GM12878 (cell line): ENCODE data around the gene NAALADL2. TPM values are rescaled to one million over a fixed set of nuclear protein-coding genes. Genes with fewer than 3 reads are reported as not detected.
A peak's percentile ranks its signal among the peaks of the same experiment; 100 is the strongest.
"Not testable (repeated sequence)": the region's sequence is repeated elsewhere in the genome, so short reads cannot be mapped to it uniquely, and the experiment has no call there.

ENCODE experiments used
- ATAC-seq: fragments of 200-7000 bp; cut with Tn5 transposase; 3 replicates; pipeline ENCODE4 v1.9.1; 2020; ENCODE audit warnings: mild to moderate bottlenecking, moderate library complexity
- BruUV-seq: library from RNA; stranded (reverse); fragments of 400-500 nt; replicated peaks from 2 replicates; lab custom pipeline; 2021; lab: Mats Ljungman, UMichigan
- CTCF ChIA-PET: fragments of 300-600 bp; sonication (Branson Sonifier 250); formaldehyde crosslinking; extraction: SDS; loops from one replicate; lab custom pipeline; 2021; ENCODE audit warnings: inconsistent platforms; lab: Yijun Ruan, JAX
- POLR2A ChIA-PET: fragments of 350-600 bp; formaldehyde crosslinking; extraction: SDS; loops from one replicate; lab custom pipeline; 2021; ENCODE audit warnings: inconsistent platforms; lab: Charles Lee
- RAD21 ChIA-PET: fragments of 300-600 bp; sonication (Branson Sonifier 250); formaldehyde crosslinking; loops from one replicate; lab custom pipeline; 2023; ENCODE audit warnings: antibody characterized with exemption; ENCODE audit not compliant: unreplicated experiment; lab: Charles Lee
- SMC1A ChIA-PET: fragments of 300-600 bp; sonication (Branson Sonifier 250); formaldehyde crosslinking; loops from one replicate; lab custom pipeline; 2023; ENCODE audit not compliant: unreplicated experiment, uncharacterized antibody; lab: Charles Lee
- DNase-seq: peaks from one replicate; pipeline ENCODE4 v3.0.0-alpha.2; 2011; ENCODE audit warnings: low read depth, low spot score
- FAIRE-seq: peaks from 3 replicates; lab custom pipeline; 2011; peaks lifted over from hg19 to GRCh38; lab: Jason Lieb, UNC
- H2AFZ ChIP-seq: 2 replicates; pipeline ENCODE4 v1.6.0; 2011; ENCODE audit warnings: low read depth, low read length, control low read depth; ENCODE audit not compliant: control insufficient read depth
- H3K27ac ChIP-seq: 2 replicates; pipeline ENCODE4 v1.5.1; 2011; ENCODE audit warnings: control low read depth; ENCODE audit not compliant: control insufficient read depth, insufficient read depth
- H3K27me3 ChIP-seq, 2 experiments: replicated peaks in 1 of 2; 2 replicates each; pipeline versions ENCODE4 v1.6.0 to v1.6.1; 2011; ENCODE audit warnings: low read length in 1 of 2; ENCODE audit not compliant: control insufficient read depth in 2 of 2, insufficient read depth in 2 of 2
- H3K36me3 ChIP-seq, 2 experiments: 2 replicates each; pipeline ENCODE4 v1.5.1; 2011; ENCODE audit warnings: low read length in 1 of 2; ENCODE audit not compliant: control insufficient read depth in 2 of 2, insufficient read depth in 2 of 2
- H3K4me1 ChIP-seq: 2 replicates; pipeline ENCODE4 v1.6.1; 2011; ENCODE audit warnings: mild to moderate bottlenecking, low read length, moderate library complexity, mixed read lengths; ENCODE audit not compliant: control insufficient read depth, insufficient read depth
- H3K4me2 ChIP-seq: 2 replicates; pipeline ENCODE4 v1.6.0; 2011; ENCODE audit warnings: control low read depth; ENCODE audit not compliant: control insufficient read depth, insufficient read depth
- H3K4me3 ChIP-seq: fragments of 200-600 bp; sonication (generic); 2 replicates; pipeline ENCODE4 v1.5.1; 2016
- H3K79me2 ChIP-seq: 2 replicates; pipeline ENCODE4 v1.6.0; 2011; ENCODE audit warnings: low read length; ENCODE audit not compliant: control insufficient read depth, insufficient read depth
- H3K9ac ChIP-seq: 2 replicates; pipeline ENCODE4 v1.8.0; 2011; ENCODE audit warnings: low read length, control low read depth, mixed read lengths; ENCODE audit not compliant: control insufficient read depth, insufficient read depth
- H3K9me3 ChIP-seq: replicated peaks from 3 replicates; pipeline ENCODE4 v1.5.1; 2011; ENCODE audit warnings: mild to moderate bottlenecking, low read length; ENCODE audit not compliant: control insufficient read depth, insufficient read depth
- H4K20me1 ChIP-seq: 2 replicates; pipeline ENCODE4 v1.6.0; 2011; ENCODE audit not compliant: control insufficient read depth, insufficient read depth
- BHLHE40 ChIP-seq, 2 experiments: fragments of 450-650 bp in 1 of 2; IDR thresholded peaks; 2 replicates each; pipeline ENCODE4 v1.6.1; 2011 to 2017; ENCODE audit warnings: low read depth in 2 of 2, borderline replicate concordance in 1 of 2, improper control_type of control experiment in 1 of 2, low read length in 1 of 2, mild to moderate bottlenecking in 1 of 2
- CREM ChIP-seq: IDR thresholded peaks from 2 replicates; pipeline ENCODE4 v1.6.1; 2014; ENCODE audit warnings: antibody characterized with exemption, low read depth
- HDGF ChIP-seq: fragments of 450-650 bp; IDR thresholded peaks from 2 replicates; pipeline ENCODE4 v1.6.1; 2016; ENCODE audit warnings: antibody characterized with exemption
- NBN ChIP-seq: fragments of 450-650 bp; IDR thresholded peaks from 2 replicates; pipeline ENCODE4 v1.6.1; 2016
- POLR2AphosphoS5 ChIP-seq: IDR thresholded peaks from 2 replicates; pipeline ENCODE4 v1.6.1; 2011; ENCODE audit warnings: mild to moderate bottlenecking, low read length, inconsistent platforms
- SMARCA5 ChIP-seq: fragments of 450-650 bp; IDR thresholded peaks from 2 replicates; pipeline ENCODE4 v1.6.1; 2017; ENCODE audit warnings: mild to moderate bottlenecking
- WGBS: methylation state at CpG from one replicate; pipeline ENCODE4 v1.1.6; 2016; ENCODE audit warnings: low lambda C conversion rate; ENCODE audit not compliant: insufficient replicate concordance, insufficient coverage; ENCODE audit errors: missing lambda C conversion rate; 5-methylcytosine and 5-hydroxymethylcytosine counted together
- in situ Hi-C: fragments of 300-500 bp; cut with MboI; formaldehyde crosslinking; loops from 9 replicates; pipeline ENCODE4 v1.14.3; 2018; ENCODE audit warnings: mixed read lengths
- intact Hi-C: fragments of 100-400 bp; cut with micrococcal nuclease; formaldehyde crosslinking; loops from one replicate; pipeline ENCODE4 v1.14.2; 2022; ENCODE audit not compliant: unreplicated experiment
- polyA plus RNA-seq, 11 experiments: library from polyadenylated mRNA; depleted of rRNA in 4 of 11; unstranded in 6 of 11; stranded (reverse) in 5 of 11; fragments of >200 nt; fragmentation: Nextera tagmentation in 4 of 11; fragmentation: Illumina TruSeq in 1 of 11; extraction: Ambion mirVana in 4 of 11; extraction: Trizol in 1 of 11; gene quantifications; 1 replicate in 1 of 11; 2 replicates in 10 of 11; pipeline versions ENCODE4 v1.2.1 to v1.2.3, GENCODE V29; 2011 to 2016; ENCODE audit warnings: inconsistent platforms in 2 of 11, missing spikeins in 2 of 11, low read depth in 1 of 11
- total RNA-seq, 4 experiments: library from RNA; depleted of rRNA in 3 of 4; stranded (reverse); fragments of >200 nt in 3 of 4; fragmentation: Illumina TruSeq in 1 of 4; extraction: Trizol in 1 of 4; gene quantifications; 2 replicates each; pipeline versions ENCODE4 v1.2.1 to v1.2.3, GENCODE V29; 2013 to 2021
- TF ChIP-seq, protein P1 (sequence below): fragments of 450-650 bp; IDR thresholded peaks from 2 replicates; pipeline ENCODE4 v1.6.1; 2016; ENCODE audit warnings: mild to moderate bottlenecking

Gene NAALADL2
- total and polyA plus RNA-seq, 10 of the 15 experiments (the other 5 are each of a cell fraction or from before 2014, with no cell fraction given), result 0.06 to 10.8 (median 0.46) TPM

DNA sequence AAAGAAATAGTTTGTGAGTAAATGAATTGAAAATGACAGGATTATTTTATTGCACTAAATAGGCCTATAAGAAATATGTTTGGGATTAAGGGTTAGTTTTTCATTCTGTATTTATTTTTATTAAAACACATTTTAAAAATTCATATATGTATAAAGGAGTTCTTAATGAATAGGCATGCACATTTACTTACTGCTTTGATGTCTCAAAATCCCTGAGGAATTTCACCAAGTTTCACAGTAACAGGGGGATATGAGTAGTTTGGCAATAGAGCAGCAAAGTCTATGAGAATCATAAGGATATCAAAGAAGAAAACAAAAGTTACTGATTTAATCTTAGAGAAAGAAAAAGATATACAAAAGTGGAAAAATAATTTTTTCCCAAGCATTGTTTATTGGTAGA, 411.7 kb downstream of the NAALADL2 start:
- no peak for TF ChIP-seq BHLHE40 (IDR thresholded peaks at IDR 0.05; ENCODE audit: borderline replicate concordance in 1 of 2, low read depth in 2 of 2, low read length in 1 of 2)
- TF ChIP-seq CREM, result 0 out of 2 replicates have a peak, but pooled peaks have one; percentile 2
- DNase-seq, result no peak
- Histone ChIP-seq H3K36me3 (peaks cover 0 to 2% of the 10 kb centered on the region in 2 experiments; a peak in 2 of 4 replicates), H3K9ac (no peak overlapping the region), H3K9me3 (no peaks in the 10 kb centered on the region), H3K27ac (peak overlapping the region; percentile 2; the same call in 1 of the 2 replicates), H3K4me1 (no peaks in the 10 kb centered on the region), H2AFZ (no peak overlapping the region), H3K4me3 (peak overlapping the region; percentile 77), H3K27me3 (no peaks in the 10 kb centered on the region), H3K4me2 (no peak overlapping the region), H3K79me2 (peaks cover 65% of the 10 kb centered on the region), H4K20me1 (no peaks in the 10 kb centered on the region)
- ChIA-PET POLR2A (interaction anchor here (1.2 to 2.3 kb wide), 3 partner anchors 9 to 87 kb away, joined by 3 to 6 read pairs (median 4); no protein-coding TSS in a partner anchor), CTCF (interaction anchor here (0.9 kb wide), 1 partner anchor 8 kb away, joined by 3 read pairs; no protein-coding TSS in a partner anchor), RAD21 (interaction anchor here (0.7 to 2.9 kb wide), 10 partner anchors 10 to 214 kb away, joined by 3 to 31 read pairs (median 6); no protein-coding TSS in a partner anchor), SMC1A (interaction anchor here (0.8 to 8.3 kb wide), 13 partner anchors 9 to 215 kb away, joined by 3 to 59 read pairs (median 5); no protein-coding TSS in a partner anchor)
- no peak for FAIRE-seq
- ATAC-seq, result no peak
- no TSS peak for BruUV-seq
- in situ Hi-C loops (no loop called here), intact Hi-C loops (no loop called here)

DNA sequence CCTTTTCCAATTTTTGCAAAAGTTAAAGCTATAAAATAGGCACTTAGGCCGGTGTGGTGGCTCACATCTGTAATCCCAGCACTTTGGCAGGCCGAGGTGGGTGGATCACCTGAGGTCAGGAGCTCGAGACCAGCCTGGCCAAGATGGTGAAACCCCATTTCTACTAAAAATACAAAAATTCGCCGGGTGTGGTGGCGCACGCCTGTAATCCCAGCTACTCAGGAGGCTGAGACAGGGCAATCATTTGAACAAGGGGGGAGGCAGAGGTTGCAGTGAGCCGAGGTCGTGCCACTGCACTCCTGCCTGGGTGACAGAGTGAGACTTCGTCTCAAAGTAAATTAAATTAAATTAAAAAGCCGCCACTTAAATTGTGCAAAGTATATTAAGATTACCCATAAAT, 412.3 kb downstream of the NAALADL2 start:
- FAIRE-seq, H2AFZ ChIP-seq, H3K27me3 ChIP-seq, H3K9ac ChIP-seq, H4K20me1 ChIP-seq, H3K4me1 ChIP-seq, DNase-seq, H3K9me3 ChIP-seq, H3K36me3 ChIP-seq, intact Hi-C loops, BruUV-seq, in situ Hi-C loops, H3K4me2 ChIP-seq: not testable (repeated sequence)
- H3K79me2 ChIP-seq, result peaks cover 60% of the 10 kb centered on the region
- peak overlapping the region; percentile 77; the same call in 1 of the 2 replicates for H3K4me3 ChIP-seq
- ChIA-PET POLR2A (interaction anchor here (1.2 to 2.3 kb wide), 3 partner anchors 9 to 87 kb away, joined by 3 to 6 read pairs (median 4); no protein-coding TSS in a partner anchor), SMC1A (interaction anchor here (1.0 to 8.3 kb wide), 5 partner anchors 9 to 85 kb away, joined by 3 to 59 read pairs (median 4); no protein-coding TSS in a partner anchor), RAD21 (interaction anchor here (0.7 to 1.9 kb wide), 4 partner anchors 20 to 87 kb away, joined by 3 to 8 read pairs (median 4); no protein-coding TSS in a partner anchor), CTCF (interaction anchor here (0.9 kb wide), 1 partner anchor 9 kb away, joined by 3 read pairs; no protein-coding TSS in a partner anchor)
- TF ChIP-seq NBN (peak; percentile 63), POLR2AphosphoS5 (peak; percentile 55), SMARCA5 (0 out of 2 replicates have a peak, but pooled peaks have one; percentile 41), HDGF (peak; percentile 81; the same call in 1 of the 2 replicates)
- TF ChIP-seq, protein P1, sequence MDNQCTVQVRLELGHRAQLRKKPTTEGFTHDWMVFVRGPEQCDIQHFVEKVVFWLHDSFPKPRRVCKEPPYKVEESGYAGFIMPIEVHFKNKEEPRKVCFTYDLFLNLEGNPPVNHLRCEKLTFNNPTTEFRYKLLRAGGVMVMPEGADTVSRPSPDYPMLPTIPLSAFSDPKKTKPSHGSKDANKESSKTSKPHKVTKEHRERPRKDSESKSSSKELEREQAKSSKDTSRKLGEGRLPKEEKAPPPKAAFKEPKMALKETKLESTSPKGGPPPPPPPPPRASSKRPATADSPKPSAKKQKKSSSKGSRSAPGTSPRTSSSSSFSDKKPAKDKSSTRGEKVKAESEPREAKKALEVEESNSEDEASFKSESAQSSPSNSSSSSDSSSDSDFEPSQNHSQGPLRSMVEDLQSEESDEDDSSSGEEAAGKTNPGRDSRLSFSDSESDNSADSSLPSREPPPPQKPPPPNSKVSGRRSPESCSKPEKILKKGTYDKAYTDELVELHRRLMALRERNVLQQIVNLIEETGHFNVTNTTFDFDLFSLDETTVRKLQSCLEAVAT, result peak; percentile 89
- WGBS, result 33% methylated on average over 11 of the region's 11 CpGs
- H3K27ac ChIP-seq, result peak overlapping the region; percentile 22
- ATAC-seq, result peak; percentile 1; the same call in 2 of the 3 replicates
